HG03378 (cell line): ENCODE measurements around the gene MACROD2.

ENCODE experiments used
- ATAC-seq: cut with Tn5 transposase; IDR thresholded peaks from one replicate; pipeline ENCODE4 v1.9.1; 2021; ENCODE audit warnings: mild to moderate bottlenecking, moderate library complexity; ENCODE audit not compliant: unreplicated experiment

The MACROD2 gene

DNA sequence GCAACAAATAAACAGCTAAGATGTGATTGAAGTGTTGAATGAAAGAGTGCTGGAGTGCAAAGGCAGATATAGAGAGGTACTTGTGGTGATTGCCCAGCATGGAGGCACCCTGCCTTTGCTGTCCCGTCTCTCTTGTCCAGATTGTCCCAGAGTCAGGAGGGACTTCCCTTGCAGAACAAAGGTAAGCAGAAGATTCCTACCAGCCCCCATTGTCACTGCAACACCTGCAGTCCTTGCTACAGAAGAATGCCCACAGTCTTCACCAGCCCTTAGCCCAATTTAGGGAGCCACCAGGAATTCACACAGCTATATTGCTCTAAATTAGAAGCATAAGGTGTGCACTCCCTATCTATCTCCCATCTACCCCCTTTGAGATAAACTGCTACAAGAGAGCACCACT is 2086.1 kb downstream of the MACROD2 start:
- ATAC-seq, result no peak

DNA sequence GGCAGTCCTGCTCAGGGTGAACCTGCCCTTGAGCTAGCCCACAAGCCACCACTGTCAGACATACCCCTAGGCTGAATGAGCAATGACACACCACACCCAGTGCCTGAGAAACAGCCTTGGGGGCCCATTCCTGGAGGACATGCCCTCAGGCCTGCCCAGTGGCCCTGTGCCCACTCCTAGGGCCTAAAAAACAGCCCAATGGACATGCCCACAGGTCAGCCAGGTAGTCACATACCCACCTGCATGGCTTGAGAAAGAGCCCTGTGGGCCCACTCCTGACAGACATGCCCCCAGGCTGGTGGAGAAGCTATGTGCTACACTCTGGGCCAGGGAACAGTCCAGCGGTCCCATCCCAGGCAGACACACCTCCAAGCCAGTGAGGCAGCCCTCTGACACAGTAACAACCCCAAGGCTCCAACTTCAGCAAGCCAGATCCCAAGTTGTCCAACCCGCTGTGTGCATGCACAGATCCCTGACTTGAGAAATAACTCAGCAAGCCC is 2086.8 kb downstream of the MACROD2 start:
- ATAC-seq, result no peak

DNA sequence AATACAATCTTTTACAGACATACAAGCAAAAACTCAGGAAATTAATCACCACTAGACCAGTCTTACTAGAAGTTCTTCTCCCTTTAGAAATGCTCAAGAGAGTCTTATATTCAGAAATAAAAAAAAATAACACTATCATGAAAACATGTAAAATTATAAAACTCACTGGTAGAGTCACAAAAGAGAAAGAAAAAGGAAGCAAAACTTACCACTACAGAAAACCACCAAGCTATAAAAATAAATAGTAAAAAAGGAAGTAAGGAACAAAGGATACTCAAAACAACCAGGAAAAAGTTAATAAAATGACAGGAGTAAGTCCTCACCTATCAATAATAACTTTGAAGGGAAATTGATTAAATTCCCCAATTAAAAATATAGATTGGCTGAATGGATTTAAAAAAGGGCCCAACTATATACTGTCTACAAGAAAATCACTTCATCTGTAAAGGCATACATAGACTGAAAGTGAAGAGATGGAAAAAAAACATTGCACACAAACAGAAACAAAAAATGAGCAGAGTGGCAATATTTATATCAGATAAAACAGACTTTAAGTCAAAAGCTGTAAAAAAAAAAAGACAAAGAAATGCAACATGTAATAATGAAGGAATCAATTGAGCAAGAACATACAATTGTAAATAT is 2088.4 kb downstream of the MACROD2 start:
- no peak for ATAC-seq

DNA sequence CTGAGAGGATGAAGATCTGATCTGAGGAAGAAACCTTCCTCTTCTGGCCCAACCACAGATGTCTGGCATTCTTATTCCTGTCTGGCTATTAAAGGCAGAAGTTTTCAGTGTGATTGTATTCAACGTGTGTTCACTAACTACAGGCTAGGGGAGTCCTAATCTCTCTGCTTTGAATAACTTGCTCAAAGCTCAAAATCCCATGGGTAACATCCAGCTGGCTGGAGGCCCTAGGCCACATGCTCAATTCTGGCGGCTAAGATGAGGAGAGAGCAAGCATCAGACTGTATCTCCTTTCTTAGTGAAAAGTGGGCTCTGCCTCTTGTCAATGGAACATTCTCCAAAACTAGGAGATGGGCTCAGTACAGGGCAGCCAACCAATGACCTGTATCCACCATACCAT is 2099.9 kb downstream of the MACROD2 start:
- ATAC-seq, result no peak

DNA sequence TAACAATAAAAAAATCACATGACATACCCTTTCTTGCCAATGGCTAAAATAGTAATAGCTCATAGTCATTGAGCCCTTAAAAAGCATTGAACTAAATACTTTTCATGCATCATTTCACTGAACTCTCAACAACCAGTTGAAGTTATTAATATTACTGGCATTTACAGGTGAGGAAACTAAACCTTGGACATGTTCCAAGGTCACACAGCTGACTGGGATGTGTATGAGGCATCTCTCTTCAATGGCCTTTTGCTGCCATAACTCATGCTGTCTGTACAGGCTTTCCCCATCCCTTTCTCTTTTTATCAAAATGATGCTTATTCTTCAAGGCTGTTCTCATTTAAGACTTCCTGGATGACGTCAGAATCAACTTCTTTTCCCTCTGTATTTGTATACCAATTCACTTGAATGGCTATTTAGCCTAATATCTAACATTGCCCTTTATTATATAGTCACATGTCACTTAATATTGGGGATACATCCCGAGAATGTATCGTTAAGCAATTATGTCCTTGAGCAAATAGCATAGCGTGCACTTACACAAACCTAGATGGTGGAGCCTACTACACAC is 2101.5 kb downstream of the MACROD2 start:
- no peak for ATAC-seq

DNA sequence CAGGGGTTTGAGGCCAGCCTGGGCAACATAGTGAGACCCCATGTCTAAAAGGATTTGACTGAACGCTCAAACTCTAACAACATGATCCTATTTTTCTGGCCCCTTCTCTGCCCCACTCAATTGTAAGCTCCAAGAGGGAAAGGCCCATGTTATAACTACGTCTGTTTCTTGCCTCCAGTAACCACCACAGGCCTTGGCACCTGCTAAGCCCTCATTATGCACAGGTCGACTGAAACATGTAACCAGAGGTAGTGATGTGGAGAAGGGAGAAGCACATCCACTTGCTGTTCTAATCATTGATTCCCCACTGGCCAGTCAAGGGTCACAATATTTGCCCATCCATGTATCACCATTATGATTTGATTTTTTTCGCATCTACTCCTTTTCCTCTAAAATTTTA is 2102.5 kb downstream of the MACROD2 start:
- no peak for ATAC-seq

DNA sequence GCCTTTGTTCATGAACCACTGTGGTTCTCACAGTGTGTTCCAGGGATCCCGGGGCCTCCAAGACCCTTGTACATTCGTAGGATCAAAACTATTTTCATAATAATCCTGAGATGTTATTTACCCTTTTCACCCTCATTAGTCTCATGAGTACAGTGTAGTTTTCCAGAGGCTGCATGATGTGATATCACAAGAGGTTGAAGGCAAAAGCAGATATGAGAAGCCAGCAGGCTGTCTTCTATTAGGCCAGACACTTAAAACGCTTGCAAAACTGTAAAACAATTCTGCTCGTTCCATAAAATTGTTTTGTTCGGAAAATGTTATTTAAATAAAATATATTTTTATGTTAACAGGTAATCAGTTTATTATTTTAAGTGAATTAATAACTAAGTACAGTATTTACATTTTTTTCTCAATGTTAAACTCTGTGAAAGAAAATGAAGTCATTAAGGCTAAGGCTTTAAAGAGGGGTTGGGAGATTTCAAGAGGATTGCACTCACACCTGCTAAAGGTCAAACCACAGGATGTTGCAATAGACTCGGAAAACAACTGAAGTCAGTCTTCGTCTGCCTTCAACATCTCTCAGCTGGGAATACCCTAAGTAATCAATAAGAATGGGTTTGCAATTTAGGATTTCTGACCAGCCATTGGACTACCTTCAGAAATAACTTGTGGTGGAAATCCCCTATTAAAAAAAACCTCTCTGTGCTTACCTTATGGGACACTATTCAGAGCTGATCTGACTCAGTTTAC is 2103.7 kb downstream of the MACROD2 start:
- ATAC-seq, result no peak

DNA sequence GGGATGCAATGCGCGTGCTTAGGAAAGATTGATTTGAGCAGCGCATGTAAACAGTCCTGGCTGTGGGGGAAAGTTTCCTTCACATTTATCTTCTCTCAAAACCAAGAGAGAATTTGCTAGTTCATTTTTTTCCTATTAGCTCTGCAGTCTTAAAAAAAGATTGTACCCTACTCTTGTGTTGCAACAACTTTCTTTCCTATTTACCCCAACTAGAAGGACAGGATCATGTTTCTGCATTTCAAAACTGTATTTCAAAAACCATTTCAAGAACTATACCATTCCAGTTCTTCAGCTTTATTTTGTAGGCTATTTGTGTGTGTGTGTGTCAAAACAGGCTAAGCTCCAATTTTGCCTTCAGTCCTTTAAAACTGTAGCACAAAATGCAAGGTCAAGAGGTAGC is 2104.8 kb downstream of the MACROD2 start:
- ATAC-seq, result no peak

DNA sequence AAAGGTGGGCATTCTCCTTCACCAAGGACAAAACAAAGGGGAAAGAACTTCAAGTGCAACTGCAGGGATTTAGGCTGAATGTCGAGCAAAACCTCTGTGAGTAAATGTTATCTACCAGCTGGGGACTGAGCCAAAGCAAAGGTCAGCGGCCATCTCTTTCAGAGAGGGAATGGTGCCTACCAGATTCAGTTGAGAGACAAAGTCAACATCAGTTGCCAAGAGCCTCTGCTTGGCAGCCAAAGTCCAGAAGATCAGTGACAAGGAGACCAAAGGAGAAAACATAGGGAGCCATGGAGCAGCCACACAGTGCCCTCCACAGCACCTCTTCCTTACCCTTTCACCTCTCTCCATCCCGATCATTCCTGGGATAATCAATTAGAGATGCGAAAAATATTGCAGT is 2105.5 kb downstream of the MACROD2 start:
- ATAC-seq, result no peak
